GM18867 (cell line): Measurements from ENCODE around the gene RNF144A.

Source experiments
- ATAC-seq: cut with Tn5 transposase; IDR thresholded peaks from one replicate; pipeline ENCODE4 v1.9.1; 2021; ENCODE audit warnings: mild to moderate bottlenecking, moderate library complexity; ENCODE audit not compliant: unreplicated experiment

RNF144A gene

GRCh38 chr2:7018282-7018701 is 101.1 kb downstream of the RNF144A start:
- ATAC-seq, result no peak

- no peak for ATAC-seq
Observed at GRCh38 chr2:7018767-7019166, 101.6 kb downstream of the RNF144A start.

GRCh38 chr2:7019191-7019590 is 102.0 kb downstream of the RNF144A start:
- no peak for ATAC-seq

- no peak for ATAC-seq
Observed at GRCh38 chr2:7020059-7020458, 102.8 kb downstream of the RNF144A start.

- ATAC-seq, result no peak
Observed at GRCh38 chr2:7020468-7020867, 103.3 kb downstream of the RNF144A start.

GRCh38 chr2:7020939-7021470 is 103.8 kb downstream of the RNF144A start:
- ATAC-seq, result no peak

- no peak for ATAC-seq
Observed at GRCh38 chr2:7022492-7023385, 105.5 kb downstream of the RNF144A start.

GRCh38 chr2:7023542-7023941 is 106.3 kb downstream of the RNF144A start:
- ATAC-seq, result no peak

GRCh38 chr2:7024261-7024660 is 107.0 kb downstream of the RNF144A start:
- ATAC-seq, result no peak

GRCh38 chr2:7025082-7025481 is 107.9 kb downstream of the RNF144A start:
- no peak for ATAC-seq

- ATAC-seq, result no peak
Observed at GRCh38 chr2:7026742-7027141, 109.5 kb downstream of the RNF144A start.

- no peak for ATAC-seq
Observed at GRCh38 chr2:7027411-7027810, 110.2 kb downstream of the RNF144A start.

GRCh38 chr2:7027956-7028655 is 110.9 kb downstream of the RNF144A start:
- no peak for ATAC-seq

GRCh38 chr2:7028846-7029245 is 111.6 kb downstream of the RNF144A start:
- ATAC-seq, result no peak

GRCh38 chr2:7029291-7030059 is 112.3 kb downstream of the RNF144A start:
- ATAC-seq, result no peak

- ATAC-seq, result no peak
Observed at GRCh38 chr2:7030810-7031209, 113.6 kb downstream of the RNF144A start.

GRCh38 chr2:7031547-7032245 is 114.5 kb downstream of the RNF144A start:
- no peak for ATAC-seq

GRCh38 chr2:7032371-7032770 is 115.2 kb downstream of the RNF144A start:
- ATAC-seq, result no peak

- ATAC-seq, result no peak
Observed at GRCh38 chr2:7033136-7033960, 116.1 kb downstream of the RNF144A start.

GRCh38 chr2:7034303-7034702 is 117.1 kb downstream of the RNF144A start:
- no peak for ATAC-seq
